Activated naive CD8-positive, alpha-beta T cell treated with anti-CD3 and anti-CD28 coated beads for 36 hours (primary cell): ENCODE measurements around the gene CFAP77. TPM values are rescaled to one million over a fixed set of nuclear protein-coding genes. Genes with fewer than 3 reads are reported as not detected.

Experiments
- DNase-seq: peaks from one replicate; pipeline ENCODE4 v3.0.0; 2021
- H3K27ac Mint-ChIP-seq: one replicate; pipeline ENCODE4 v1.8.0; 2022; ENCODE audit warnings: mild to moderate bottlenecking, moderate library complexity, mixed read lengths
- H3K27me3 Mint-ChIP-seq: one replicate; pipeline ENCODE4 v1.8.0; 2022; ENCODE audit warnings: mild to moderate bottlenecking, mixed read lengths
- H3K36me3 Mint-ChIP-seq: one replicate; pipeline ENCODE4 v1.8.0; 2021; ENCODE audit warnings: mild to moderate bottlenecking, mixed read lengths
- H3K4me1 Mint-ChIP-seq: one replicate; pipeline ENCODE4 v1.8.0; 2021; ENCODE audit warnings: mixed read lengths
- H3K4me3 Mint-ChIP-seq: one replicate; pipeline ENCODE4 v1.8.0; 2022; ENCODE audit warnings: mild to moderate bottlenecking, moderate library complexity, mixed read lengths
- H3K9me3 Mint-ChIP-seq: one replicate; pipeline ENCODE4 v1.8.0; 2022; ENCODE audit warnings: mixed read lengths
- total RNA-seq, 2 experiments: library from RNA; stranded (reverse); gene quantifications; one replicate each; pipeline ENCODE4 v1.2.3, GENCODE V29; 2021

CFAP77 gene
- total RNA-seq, 2 experiments from 2014 or later, result not detected

GRCh38 chr9:132482196-132482813, 72.3 kb downstream of the CFAP77 start:
- no peak for DNase-seq
- no peaks in the 10 kb centered on the region for H3K36me3 Mint-ChIP-seq
- H3K9me3 Mint-ChIP-seq, result no peaks in the 10 kb centered on the region
- no peak overlapping the region for H3K4me3 Mint-ChIP-seq
- peaks cover 75% of the 10 kb centered on the region for H3K27me3 Mint-ChIP-seq
- no peak overlapping the region for H3K27ac Mint-ChIP-seq
- H3K4me1 Mint-ChIP-seq, result peaks cover 10% of the 10 kb centered on the region

- peaks cover 85% of the 10 kb centered on the region for H3K27me3 Mint-ChIP-seq
- peaks cover 23% of the 10 kb centered on the region for H3K4me1 Mint-ChIP-seq
- no peak overlapping the region for H3K4me3 Mint-ChIP-seq
- no peak for DNase-seq
- no peak overlapping the region for H3K27ac Mint-ChIP-seq
- H3K9me3 Mint-ChIP-seq, result no peaks in the 10 kb centered on the region
- H3K36me3 Mint-ChIP-seq, result peaks cover 2% of the 10 kb centered on the region
Observed at GRCh38 chr9:132485393-132485792, 75.4 kb downstream of the CFAP77 start.

GRCh38 chr9:132486706-132487350, 76.8 kb downstream of the CFAP77 start:
- H3K27ac Mint-ChIP-seq, result peak overlapping the region; percentile 87
- no peaks in the 10 kb centered on the region for H3K9me3 Mint-ChIP-seq
- peak overlapping the region; percentile 51 for H3K4me3 Mint-ChIP-seq
- H3K27me3 Mint-ChIP-seq, result peaks cover 84% of the 10 kb centered on the region
- peaks cover 23% of the 10 kb centered on the region for H3K4me1 Mint-ChIP-seq
- H3K36me3 Mint-ChIP-seq, result peaks cover 2% of the 10 kb centered on the region
- DNase-seq, result peak; percentile 73

GRCh38 chr9:132487351-132487791, 77.4 kb downstream of the CFAP77 start:
- peaks cover 2% of the 10 kb centered on the region for H3K36me3 Mint-ChIP-seq
- no peaks in the 10 kb centered on the region for H3K9me3 Mint-ChIP-seq
- H3K4me3 Mint-ChIP-seq, result peak overlapping the region; percentile 51
- peaks cover 23% of the 10 kb centered on the region for H3K4me1 Mint-ChIP-seq
- H3K27me3 Mint-ChIP-seq, result peaks cover 84% of the 10 kb centered on the region
- DNase-seq, result peak; percentile 11
- H3K27ac Mint-ChIP-seq, result peak overlapping the region; percentile 87

- Mint-ChIP-seq H3K27me3 (peaks cover 85% of the 10 kb centered on the region), H3K36me3 (peaks cover 2% of the 10 kb centered on the region), H3K9me3 (no peaks in the 10 kb centered on the region), H3K4me3 (peak overlapping the region; percentile 47), H3K4me1 (peaks cover 23% of the 10 kb centered on the region), H3K27ac (peak overlapping the region; percentile 87)
- DNase-seq, result no peak
Observed at GRCh38 chr9:132487980-132488535, 78.0 kb downstream of the CFAP77 start.

GRCh38 chr9:132488626-132489025, 78.6 kb downstream of the CFAP77 start:
- Mint-ChIP-seq H3K27me3 (peaks cover 85% of the 10 kb centered on the region), H3K36me3 (peaks cover 2% of the 10 kb centered on the region), H3K4me1 (peaks cover 23% of the 10 kb centered on the region), H3K9me3 (no peaks in the 10 kb centered on the region), H3K4me3 (no peak overlapping the region), H3K27ac (no peak overlapping the region)
- no peak for DNase-seq

- H3K27me3 Mint-ChIP-seq, result peaks cover 85% of the 10 kb centered on the region
- DNase-seq, result no peak
- H3K4me1 Mint-ChIP-seq, result peaks cover 23% of the 10 kb centered on the region
- no peak overlapping the region for H3K4me3 Mint-ChIP-seq
- no peak overlapping the region for H3K27ac Mint-ChIP-seq
- no peaks in the 10 kb centered on the region for H3K9me3 Mint-ChIP-seq
- H3K36me3 Mint-ChIP-seq, result peaks cover 2% of the 10 kb centered on the region
Observed at GRCh38 chr9:132489536-132489935, 79.5 kb downstream of the CFAP77 start.

- H3K36me3 Mint-ChIP-seq, result no peaks in the 10 kb centered on the region
- H3K9me3 Mint-ChIP-seq, result no peaks in the 10 kb centered on the region
- no peak for DNase-seq
- peaks cover 79% of the 10 kb centered on the region for H3K27me3 Mint-ChIP-seq
- H3K27ac Mint-ChIP-seq, result no peak overlapping the region
- no peak overlapping the region for H3K4me3 Mint-ChIP-seq
- peaks cover 2% of the 10 kb centered on the region for H3K4me1 Mint-ChIP-seq
Observed at GRCh38 chr9:132494857-132495256, 84.8 kb downstream of the CFAP77 start.

GRCh38 chr9:132497731-132498130, 87.7 kb downstream of the CFAP77 start:
- peaks cover 59% of the 10 kb centered on the region for H3K27me3 Mint-ChIP-seq
- H3K27ac Mint-ChIP-seq, result no peak overlapping the region
- H3K4me1 Mint-ChIP-seq, result peaks cover 2% of the 10 kb centered on the region
- H3K36me3 Mint-ChIP-seq, result no peaks in the 10 kb centered on the region
- no peak overlapping the region for H3K4me3 Mint-ChIP-seq
- DNase-seq, result no peak
- no peaks in the 10 kb centered on the region for H3K9me3 Mint-ChIP-seq

- H3K27me3 Mint-ChIP-seq, result peaks cover 55% of the 10 kb centered on the region
- DNase-seq, result no peak
- no peak overlapping the region for H3K4me3 Mint-ChIP-seq
- H3K4me1 Mint-ChIP-seq, result peaks cover 2% of the 10 kb centered on the region
- H3K36me3 Mint-ChIP-seq, result no peaks in the 10 kb centered on the region
- no peaks in the 10 kb centered on the region for H3K9me3 Mint-ChIP-seq
- no peak overlapping the region for H3K27ac Mint-ChIP-seq
Observed at GRCh38 chr9:132498531-132499210, 88.7 kb downstream of the CFAP77 start.

GRCh38 chr9:132499251-132499650, 89.2 kb downstream of the CFAP77 start:
- H3K27me3 Mint-ChIP-seq, result peaks cover 54% of the 10 kb centered on the region
- no peak for DNase-seq

GRCh38 chr9:132500193-132500592, 90.2 kb downstream of the CFAP77 start:
- no peak for DNase-seq
- H3K4me3 Mint-ChIP-seq, result no peak overlapping the region
- no peak overlapping the region for H3K27ac Mint-ChIP-seq
- H3K9me3 Mint-ChIP-seq, result no peaks in the 10 kb centered on the region
- H3K36me3 Mint-ChIP-seq, result no peaks in the 10 kb centered on the region
- peaks cover 2% of the 10 kb centered on the region for H3K4me1 Mint-ChIP-seq
- peaks cover 50% of the 10 kb centered on the region for H3K27me3 Mint-ChIP-seq

More at GRCh38 chr9:132499251-132499650, 89.2 kb downstream of the CFAP77 start:
- H3K4me3 Mint-ChIP-seq, result no peak overlapping the region
- H3K27ac Mint-ChIP-seq, result no peak overlapping the region
- H3K9me3 Mint-ChIP-seq, result no peaks in the 10 kb centered on the region
- H3K36me3 Mint-ChIP-seq, result no peaks in the 10 kb centered on the region
- H3K4me1 Mint-ChIP-seq, result peaks cover 2% of the 10 kb centered on the region

GRCh38 chr9:132502480-132502879, 92.5 kb downstream of the CFAP77 start:
- Mint-ChIP-seq H3K4me1 (peaks cover 2% of the 10 kb centered on the region), H3K27me3 (peaks cover 50% of the 10 kb centered on the region), H3K36me3 (no peaks in the 10 kb centered on the region), H3K9me3 (no peaks in the 10 kb centered on the region), H3K27ac (no peak overlapping the region), H3K4me3 (no peak overlapping the region)
- DNase-seq, result no peak

GRCh38 chr9:132503116-132503515, 93.1 kb downstream of the CFAP77 start:
- H3K27ac Mint-ChIP-seq, result no peak overlapping the region
- no peak overlapping the region for H3K4me3 Mint-ChIP-seq
- no peak for DNase-seq
- H3K4me1 Mint-ChIP-seq, result no peaks in the 10 kb centered on the region
- H3K27me3 Mint-ChIP-seq, result peaks cover 52% of the 10 kb centered on the region
- no peaks in the 10 kb centered on the region for H3K36me3 Mint-ChIP-seq
- no peaks in the 10 kb centered on the region for H3K9me3 Mint-ChIP-seq

GRCh38 chr9:132504488-132504887, 94.5 kb downstream of the CFAP77 start:
- H3K9me3 Mint-ChIP-seq, result no peaks in the 10 kb centered on the region
- no peak overlapping the region for H3K4me3 Mint-ChIP-seq
- peaks cover 50% of the 10 kb centered on the region for H3K27me3 Mint-ChIP-seq
- no peaks in the 10 kb centered on the region for H3K36me3 Mint-ChIP-seq
- no peaks in the 10 kb centered on the region for H3K4me1 Mint-ChIP-seq
- DNase-seq, result no peak
- H3K27ac Mint-ChIP-seq, result no peak overlapping the region
